Dedifferentiated amniotic fluid mesenchymal stem cell (primary cell): ENCODE results near the gene BCL10.

Experiments used
- DNase-seq: peaks from one replicate; pipeline ENCODE4 v3.0.0-alpha.2; 2016; ENCODE audit errors: extremely low spot score

Gene BCL10

DNA sequence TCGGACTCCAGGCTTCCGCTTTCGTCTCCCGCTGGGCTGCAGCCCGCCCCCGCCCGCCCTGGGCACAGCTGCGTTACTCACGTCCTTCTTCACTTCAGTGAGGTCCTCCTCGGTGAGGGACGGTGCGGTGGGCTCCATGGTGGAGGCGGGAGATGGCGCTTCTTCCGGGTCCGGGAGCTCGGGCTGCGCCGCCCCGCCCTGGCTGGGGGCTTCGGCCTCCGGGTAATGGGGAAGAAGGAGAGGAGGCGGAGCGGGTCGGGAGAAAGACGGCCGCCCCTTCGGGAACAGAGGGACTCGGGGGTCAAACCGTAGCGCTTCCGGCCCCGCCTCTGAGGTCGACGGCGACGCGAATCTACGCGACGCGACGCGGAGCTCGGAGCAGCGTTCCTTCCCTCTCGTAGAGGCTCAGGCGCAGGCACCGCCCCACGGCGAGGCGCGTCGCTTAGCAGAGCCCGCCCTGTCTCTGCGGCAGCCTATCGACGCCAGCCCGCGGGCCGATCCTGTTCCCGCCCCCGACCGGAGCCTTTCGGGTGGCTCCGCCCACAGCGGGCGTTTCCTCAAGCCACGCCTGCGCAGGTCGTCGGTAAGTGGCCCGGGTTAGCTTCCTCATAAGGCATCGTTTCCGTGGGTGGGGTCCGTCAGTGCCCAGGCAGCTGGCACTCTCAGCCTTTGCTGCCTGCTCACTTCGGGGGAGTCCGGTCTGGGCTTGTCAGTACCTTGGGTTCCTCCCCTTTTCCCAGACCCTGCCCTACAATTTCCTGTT lies at the start of gene BCL10:
Gene BCL10, minus strand, starts transcription at position 418 of the 763 bp plus-strand sequence. Its CDS starts 280 bp downstream, at position 138.
- DNase-seq = peak; percentile 98

DNA sequence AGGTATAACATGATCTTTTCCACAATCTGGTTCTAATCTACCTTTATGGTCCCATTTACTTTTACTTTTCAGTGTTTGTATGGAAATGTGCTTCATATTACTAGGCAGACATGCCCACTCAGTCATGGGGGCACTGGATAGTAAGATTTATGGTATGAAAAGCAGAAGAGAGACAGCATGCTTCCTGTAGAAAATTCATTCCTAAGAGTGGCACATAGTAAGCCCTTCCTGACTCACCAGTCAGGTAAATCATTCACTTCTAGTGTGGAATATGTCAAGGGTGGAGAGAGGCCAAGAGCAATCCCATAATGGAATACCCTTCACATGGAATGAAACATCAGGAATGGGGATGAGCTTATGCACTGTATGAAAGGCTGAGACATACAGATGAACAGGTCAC lies 49.5 kb upstream of the BCL10 start:
- DNase-seq = no peak

DNA sequence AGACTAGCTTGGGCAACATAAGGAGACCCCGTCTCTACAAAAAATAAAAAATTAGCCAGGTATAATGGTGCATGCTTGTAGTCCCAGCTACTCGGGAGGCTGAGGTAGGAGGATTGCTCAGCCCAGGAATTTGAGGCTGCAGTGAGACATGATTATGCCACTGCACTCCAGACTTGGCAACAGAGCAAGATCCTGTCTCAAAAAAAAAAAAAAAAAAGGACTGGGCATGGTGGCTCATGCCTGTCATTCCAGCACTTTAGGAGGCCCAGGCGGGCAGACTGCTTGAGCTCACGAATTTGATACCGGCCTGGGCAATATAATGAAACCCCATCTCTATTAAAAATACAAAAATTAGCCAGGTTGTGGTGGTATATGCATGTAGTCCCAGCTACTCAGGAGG lies 47.3 kb upstream of the BCL10 start:
- no peak for DNase-seq

DNA sequence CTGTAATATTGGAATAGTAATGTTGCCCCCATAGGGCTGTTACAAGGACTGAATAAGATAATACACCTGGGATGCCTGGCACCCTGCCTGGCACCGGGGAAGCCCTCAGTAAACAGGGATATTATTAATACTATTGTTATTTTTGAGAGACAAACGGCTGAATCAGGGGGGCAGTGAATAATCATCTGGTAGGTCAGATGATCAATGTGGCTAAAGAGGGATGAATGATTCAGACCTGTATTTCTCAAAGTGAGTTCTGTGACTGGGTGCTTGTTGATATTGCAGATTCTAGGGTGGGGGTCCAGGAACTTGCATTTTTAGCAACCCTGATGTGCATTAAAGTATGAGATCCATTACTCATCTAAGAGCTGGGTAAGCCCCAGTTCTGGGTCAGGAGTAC lies 46.2 kb upstream of the BCL10 start:
- no peak for DNase-seq

DNA sequence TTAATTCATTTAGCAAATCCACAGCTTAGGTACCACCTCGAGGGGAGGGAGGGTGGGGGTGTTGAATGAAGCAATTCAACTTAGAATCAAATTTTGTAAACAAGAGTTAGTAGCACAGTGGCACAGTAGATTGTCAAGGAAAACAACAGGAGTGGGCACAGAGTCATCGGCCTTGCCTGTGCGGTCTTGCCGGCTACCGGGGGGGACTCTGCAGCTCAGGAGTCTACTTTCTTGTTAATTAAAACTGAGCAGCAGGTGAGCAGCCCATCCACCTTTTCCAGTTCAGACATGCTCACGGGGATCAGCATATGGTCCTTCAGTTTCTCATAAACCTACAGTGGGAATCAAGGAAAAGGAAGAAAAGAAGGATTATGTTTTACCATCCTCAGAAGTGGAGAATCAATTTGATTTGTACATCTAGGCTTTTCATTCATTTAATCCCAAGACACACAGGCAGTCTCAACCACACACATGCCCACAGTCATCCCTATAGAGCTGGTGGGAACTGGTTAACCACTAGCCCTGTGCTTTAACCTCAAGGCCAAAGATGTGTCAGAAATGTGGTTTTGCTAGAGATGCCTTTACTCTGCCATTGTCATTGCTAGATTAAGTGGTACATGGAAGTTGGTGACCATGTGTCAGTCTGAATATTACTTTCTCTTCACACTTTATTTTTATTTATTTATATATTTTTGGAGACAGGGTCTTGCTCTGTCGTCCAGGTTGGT lies 45.0 kb upstream of the BCL10 start:
- DNase-seq = no peak

DNA sequence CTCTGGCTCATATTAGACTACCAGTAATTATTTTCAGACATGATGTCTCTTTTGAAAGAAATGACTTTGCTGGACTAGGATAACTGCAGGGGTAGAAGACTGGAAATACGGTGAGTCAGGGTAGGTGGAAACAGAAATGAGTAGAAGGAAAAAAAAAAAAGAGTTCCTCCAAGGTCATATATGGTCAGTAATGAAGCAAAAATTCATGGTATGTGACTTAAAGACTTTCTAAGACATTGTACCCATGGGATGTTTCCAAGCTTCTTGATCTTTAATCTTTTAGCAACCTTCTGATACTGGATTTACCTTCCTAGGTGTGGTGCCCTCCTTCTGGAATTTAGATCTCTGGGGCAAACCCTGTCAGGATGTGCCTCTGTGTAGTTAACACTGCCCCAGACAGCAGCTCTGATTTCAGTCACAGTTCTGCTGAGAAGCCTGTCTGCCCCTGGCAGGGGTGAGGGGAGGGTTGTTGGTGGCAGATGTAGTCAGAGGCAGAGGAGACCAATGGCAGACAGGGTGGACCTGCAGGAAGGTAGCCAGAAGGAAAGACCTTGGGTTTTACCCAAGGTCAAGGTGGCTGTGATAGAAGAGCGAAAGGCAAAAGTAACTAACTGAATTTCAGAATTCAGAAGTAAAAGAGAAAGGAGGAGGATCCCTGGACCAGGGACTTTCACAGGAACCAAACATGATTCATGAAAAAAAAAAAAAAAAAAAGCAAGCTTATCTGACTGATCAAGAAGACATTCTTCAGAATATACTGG lies 44.1 kb upstream of the BCL10 start:
- DNase-seq = peak; percentile 51

DNA sequence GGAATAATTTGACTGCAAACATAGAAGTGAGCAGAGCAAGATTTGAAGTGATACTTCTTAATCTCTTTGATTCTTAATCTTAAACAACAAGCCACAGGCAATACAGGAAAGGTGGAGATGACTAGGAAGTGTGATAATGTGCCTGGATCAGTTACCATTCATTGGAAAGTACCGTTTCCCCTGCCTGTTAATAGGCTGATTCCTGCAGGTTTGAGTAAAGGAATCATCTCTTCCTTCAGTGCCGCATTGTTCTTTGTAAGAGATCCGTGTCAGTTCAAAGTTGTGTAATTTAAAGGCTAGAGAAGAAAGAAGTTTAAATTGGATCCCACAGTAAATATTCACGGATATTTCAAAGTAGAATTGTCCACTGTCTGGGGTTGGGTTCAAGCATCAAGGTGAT lies 43.5 kb upstream of the BCL10 start:
- DNase-seq = no peak

DNA sequence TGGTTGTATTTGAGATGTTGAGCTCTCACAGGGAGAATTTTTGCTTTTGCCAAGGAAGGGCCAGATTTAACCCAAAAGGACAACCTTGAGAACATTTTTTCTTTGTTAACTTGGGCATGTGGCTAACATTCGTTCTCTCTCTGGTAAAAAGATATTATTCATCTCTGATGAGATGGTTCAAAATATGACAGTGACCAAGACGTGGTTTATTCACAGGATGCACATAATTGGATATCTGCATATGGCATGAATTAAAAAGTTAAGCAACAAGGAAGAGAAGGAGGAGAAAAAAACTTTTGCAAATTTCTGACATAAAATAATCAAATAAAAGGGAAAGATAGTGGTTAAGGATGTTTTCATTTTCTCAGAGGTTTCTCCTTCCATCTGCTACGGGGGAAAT lies 43.1 kb upstream of the BCL10 start:
- no peak for DNase-seq

DNA sequence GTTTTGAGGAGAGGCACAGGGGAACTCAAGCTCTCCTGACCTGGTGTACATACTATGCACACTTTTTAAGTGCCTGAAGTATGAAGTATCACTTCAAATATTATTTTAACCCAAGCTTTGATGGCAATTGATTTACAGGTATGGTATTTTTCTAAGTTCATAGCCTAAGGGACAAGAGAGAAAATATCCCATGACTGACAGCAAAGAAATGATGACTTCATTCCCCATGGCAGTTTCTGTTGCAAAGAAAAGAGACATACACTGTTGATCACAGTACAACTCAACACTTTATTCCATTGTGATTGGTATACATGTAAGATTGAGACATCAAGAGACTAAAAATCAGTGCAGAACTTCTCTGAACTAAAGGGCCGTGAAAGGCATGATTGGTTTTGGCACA lies 41.8 kb upstream of the BCL10 start:
- DNase-seq = no peak

DNA sequence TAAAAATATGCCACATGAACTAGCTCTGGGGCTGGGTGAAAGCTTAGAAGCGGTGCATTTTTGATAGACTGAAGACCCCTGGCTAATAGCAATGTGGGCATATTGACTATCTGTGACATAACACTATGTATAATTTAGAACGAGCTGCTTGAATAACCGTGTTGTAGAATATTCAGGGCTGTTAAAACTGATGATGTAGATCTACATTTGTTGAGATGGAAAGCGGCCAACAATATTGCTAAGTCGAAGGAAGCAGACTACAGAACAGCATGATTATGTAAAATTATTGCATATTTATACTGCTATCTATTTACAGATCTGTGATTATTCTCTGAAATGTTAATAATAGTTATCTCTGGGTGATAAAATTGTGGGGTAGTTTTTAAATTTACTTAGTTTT lies 41.1 kb upstream of the BCL10 start:
- no peak for DNase-seq

DNA sequence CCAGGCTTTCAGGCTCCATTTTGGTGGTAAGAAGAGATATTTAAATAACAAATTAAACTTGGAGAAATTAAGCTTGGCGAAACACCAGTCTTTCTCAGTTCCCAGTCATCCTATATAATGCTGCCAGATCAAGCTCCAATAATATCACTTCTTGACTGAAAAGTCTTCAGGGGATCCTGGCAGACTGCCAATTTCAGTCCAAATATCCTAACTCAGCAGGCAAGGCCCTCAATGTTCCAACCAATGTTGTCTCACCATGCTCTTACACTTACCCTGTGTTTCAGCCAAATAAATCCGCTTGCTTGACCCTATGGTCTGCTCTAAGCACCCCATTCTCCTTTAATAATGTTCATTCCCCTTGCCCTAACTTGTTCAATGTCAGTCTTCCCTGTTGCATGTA lies 39.9 kb upstream of the BCL10 start:
- DNase-seq = no peak

DNA sequence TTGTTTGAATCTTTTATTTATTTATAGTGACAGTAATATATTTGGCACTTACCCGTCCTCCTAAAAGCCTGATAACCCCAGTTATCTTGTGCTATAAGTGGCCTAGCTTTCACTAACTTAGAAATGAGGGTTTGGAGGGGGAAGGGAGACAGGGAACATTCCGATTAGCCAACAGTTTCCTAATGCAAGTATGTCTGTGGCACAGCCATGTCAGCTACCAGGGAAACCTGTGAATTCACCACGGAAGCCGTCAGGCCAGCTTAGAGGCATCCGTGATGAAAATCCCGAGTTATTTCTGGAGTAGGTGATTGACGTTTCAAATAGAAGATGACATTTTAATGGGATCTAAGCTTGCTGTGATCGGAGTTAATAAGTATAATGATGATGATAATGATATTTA lies 39.4 kb upstream of the BCL10 start:
- DNase-seq = no peak

DNA sequence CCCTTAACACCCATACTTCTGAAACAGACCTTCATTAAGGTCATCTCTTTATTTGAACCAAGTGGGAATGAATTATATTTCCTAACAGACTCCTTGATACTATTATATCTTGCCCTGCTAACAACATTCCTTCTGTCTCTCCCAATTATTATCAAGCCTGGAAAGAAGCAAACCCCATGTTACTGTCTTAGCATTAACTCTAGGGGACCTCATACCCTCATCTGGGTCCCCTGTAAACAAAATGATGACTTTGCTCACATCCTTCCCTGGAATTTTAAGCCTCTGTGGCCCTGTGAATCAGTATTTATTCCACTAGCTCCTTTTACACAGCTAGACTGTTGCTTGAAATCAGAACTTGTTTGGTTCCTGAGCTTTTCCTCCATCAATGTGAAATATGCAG lies 38.3 kb upstream of the BCL10 start:
- DNase-seq = peak; percentile 71

DNA sequence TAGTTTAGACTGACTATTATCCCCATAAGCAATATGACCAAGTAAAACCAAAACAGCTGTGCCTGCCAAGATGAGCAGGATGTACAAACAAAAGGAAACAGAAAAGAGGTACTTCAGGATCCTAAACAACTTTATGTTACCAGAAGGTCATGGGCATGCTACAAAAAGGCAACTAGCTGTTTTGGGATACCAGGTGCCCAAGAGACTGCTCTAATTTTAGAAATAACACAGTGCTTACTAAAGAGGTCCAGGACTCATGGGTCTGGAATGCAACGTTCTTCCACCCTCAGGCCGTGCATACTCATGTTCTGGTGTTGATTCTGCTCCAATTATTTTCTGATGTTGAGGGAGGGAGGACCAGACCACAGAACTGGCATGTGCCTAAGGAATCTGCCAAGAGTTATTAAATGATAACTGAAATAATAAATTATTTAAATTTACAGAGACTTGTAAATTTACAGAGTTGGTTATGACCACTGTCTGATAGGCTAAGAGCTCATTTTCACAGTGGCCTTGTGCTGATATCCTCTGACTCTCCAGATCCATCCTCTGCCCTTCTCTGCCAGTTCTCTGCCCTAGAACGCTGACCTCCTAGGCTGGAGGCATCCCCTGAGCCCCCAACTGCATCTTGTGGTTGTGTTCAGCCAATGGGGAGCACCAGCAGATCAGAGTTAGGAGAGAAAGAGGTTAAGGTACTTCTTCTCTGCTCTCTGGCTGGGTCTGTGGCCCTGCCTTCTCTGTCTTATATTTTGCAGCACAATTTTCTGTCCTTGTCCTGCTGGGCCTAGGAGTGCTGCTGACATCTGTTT lies 37.7 kb upstream of the BCL10 start:
- DNase-seq = peak; percentile 97

DNA sequence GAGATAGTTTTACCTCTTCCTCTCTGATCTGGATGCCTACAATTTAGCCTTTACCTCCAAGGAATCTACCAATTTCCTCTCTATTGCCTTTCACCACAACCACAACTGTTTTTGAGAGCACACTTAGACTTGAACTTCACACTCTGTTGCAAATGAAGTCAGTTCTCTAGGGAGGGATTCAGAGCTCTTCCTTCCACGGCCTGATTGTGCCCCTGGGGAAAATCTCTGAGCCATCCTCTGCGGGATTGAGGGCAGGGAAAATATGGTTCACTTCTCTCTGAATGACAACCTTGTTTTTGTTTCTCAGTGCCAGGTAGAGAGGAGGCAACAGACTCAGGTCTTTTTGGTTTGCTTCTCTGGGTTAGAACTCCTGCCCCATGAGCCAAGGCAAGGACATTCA lies 35.4 kb upstream of the BCL10 start:
- DNase-seq = no peak

DNA sequence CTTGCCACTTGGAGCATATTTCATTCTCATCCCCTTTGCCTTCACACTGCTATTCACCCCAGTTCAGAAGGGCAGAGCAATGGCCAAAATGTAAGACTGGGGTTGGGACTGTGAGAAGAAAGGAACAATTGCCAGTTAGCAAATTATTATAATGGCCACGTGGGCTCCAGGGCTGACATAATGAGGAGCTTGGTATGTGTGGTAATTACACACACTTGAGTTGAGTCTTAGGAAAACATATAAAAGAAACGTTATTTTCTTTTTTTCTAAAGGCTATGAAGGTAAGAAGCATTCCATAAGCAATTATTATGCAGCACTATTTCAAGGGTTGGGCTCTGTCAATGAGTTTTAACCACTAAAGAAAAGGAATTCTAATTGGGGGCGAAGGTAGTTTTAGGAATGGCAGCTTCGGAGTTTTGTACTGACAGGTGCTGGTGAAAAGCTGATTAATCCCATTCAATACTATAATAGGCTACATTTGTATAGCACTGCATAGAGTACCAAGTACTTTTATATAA lies 32.5 kb upstream of the BCL10 start:
- no peak for DNase-seq

DNA sequence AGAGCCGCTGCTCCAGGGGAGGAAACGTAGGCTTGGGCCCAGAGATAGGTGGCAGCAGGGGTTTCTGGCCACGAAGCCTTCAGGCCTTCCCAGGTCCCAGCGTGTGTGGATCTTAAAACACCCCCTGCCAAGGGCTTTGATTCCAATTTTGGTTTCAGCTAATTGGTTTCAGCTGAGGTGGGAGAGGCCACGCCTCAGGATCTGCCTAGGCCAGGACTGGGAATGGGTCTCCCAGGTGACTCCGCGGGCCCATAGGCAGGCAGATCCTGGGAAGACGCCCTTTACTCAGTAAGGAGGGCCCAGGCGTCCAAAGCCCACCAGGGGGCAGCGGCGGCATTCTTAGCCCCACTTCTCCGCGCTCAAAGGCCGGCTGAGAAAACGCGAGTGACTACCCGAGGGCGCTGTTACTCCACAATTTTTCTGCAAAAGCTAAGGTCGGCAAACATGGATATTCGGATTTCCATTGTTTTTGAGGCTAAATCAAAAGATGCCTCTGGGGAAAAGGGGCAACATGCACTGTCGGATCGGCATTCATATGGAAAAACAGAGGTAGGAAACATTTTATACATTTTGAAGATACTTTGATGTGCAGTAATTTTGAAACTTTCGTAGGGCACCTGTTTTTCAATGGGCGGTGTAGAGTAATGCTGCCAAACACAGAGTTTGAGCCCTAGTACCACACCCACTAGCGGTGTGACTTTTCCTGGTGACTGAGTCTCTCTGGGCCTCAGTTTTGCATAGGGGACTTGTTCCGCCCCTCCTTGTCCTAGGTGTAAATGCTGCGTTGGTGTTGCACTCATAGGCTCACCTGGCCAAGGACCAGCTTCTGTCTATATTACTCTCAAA lies 31.8 kb upstream of the BCL10 start:
- peak; percentile 92 for DNase-seq

DNA sequence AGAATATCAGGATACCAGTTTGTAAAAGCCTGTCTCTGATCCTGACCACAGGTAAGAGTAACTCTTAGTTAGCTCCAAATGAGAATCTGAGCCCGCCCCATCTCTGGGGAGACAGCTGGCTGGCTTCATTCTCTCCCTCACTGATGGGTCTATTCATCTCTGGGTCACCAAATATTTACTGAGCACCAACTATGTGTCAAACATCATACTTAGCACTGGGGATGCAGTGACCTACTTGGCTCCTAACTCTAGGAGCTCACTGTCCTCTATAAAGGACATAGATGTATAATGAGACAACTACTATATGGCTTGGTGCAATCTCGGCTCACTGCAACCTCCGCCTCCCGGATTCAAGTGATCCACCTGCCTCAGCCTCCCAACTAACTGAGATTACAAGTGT lies 29.8 kb upstream of the BCL10 start:
- DNase-seq = no peak

DNA sequence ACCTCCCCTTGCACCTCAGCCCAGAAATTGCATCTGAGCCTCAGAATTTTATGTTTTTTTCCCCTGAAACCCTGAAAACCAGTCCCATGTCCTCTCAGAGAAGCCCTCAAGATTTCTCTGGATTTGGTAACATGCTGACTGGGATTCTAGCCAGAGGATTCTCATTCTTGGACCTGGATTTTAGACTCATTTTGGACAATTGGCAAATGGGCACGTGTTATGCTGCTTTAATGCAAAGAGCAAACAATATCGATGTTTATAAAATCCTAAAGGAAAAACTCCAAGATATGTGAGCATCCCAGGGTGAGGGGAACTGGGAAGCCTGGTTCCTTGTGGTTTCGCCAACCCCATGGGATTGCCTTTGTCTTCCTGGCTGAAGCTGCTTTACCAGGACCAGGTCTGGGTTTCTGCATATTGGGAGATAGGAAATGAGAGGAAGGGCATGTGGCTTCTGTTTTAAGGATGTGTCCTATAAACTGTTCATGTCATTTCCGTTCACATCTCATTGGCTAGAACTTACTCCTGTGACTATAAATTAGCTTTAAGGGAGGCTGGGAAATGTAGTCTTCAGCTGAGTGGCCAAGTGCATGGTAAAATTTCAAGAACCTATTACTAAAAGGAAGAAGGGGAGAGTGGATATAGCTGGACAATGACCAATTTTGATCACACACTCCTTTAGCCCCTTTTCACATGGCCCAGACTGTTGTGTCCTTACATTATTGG lies 27.2 kb upstream of the BCL10 start:
- DNase-seq = no peak

DNA sequence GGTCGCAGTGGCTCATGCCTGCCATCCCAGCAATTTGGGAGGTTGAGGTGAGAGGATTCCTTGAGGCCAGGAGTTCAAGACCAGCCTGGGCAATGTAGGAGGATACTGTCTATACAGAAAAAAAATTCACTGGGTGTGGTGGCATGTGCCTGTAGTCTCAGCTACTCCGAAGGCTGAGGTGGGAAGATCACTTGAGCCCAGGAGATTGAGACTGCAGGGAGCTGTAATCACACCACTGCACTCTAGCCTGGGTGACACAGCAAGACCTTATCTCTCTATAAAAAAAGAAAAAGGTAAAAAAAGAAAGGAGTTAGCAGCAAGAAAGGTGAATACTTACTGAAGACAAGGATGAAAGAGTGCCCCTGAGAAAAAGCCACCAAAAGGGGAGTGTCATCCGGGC lies 23.7 kb upstream of the BCL10 start:
- no peak for DNase-seq
